Adrenal gland (tissue), 5 donors: ENCODE results near the gene RGL1.

Experiments
- POLR2A ChIP-seq, 2 donors: fragments of 450-650 bp; IDR thresholded peaks; one replicate each; pipeline ENCODE4 v1.6.1; 2017; ENCODE audit warnings: antibody characterized with exemption in 2 of 2, mild to moderate bottlenecking in 2 of 2, moderate library complexity in 1 of 2
- TF ChIP-seq, protein P1 (sequence below), 6 experiments: fragments of 450-650 bp in 4 of 6; fragments of 200-600 bp in 2 of 6; sonication (generic) in 1 of 6; IDR thresholded peaks; 1 replicate in 5 of 6; 2 replicates in 1 of 6; pipeline versions ENCODE4 v1.5.1 to v1.8.0; 2016 to 2021; ENCODE audit warnings: antibody characterized with exemption in 6 of 6, mild to moderate bottlenecking in 2 of 6, moderate library complexity in 1 of 6
- donor health status: DM: no; HTN: no; CAD: no.

DNA sequence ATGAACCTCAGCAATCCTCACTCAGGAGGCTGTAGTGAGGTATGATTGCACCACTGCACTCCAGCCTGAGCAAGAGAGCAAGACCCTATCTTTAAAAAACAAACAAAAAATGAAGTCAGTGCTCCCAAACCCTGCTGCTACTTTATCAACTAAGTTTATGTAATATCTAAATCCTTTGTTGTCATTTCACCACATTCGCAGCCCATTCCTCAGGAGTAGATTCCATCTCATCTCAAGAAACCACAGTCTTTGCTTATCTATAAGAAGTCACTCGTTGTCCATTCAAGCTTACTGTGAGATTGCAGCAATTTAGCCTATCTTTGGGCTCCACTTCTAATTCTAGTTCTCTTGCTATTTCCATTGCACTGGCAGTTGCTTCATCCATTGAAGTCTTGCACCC, 44.3 kb upstream of the RGL1 start:
- TF ChIP-seq, protein P1, sequence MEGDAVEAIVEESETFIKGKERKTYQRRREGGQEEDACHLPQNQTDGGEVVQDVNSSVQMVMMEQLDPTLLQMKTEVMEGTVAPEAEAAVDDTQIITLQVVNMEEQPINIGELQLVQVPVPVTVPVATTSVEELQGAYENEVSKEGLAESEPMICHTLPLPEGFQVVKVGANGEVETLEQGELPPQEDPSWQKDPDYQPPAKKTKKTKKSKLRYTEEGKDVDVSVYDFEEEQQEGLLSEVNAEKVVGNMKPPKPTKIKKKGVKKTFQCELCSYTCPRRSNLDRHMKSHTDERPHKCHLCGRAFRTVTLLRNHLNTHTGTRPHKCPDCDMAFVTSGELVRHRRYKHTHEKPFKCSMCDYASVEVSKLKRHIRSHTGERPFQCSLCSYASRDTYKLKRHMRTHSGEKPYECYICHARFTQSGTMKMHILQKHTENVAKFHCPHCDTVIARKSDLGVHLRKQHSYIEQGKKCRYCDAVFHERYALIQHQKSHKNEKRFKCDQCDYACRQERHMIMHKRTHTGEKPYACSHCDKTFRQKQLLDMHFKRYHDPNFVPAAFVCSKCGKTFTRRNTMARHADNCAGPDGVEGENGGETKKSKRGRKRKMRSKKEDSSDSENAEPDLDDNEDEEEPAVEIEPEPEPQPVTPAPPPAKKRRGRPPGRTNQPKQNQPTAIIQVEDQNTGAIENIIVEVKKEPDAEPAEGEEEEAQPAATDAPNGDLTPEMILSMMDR (IDR thresholded peaks at IDR 0.05) = no peak
- no peak for TF ChIP-seq POLR2A (IDR thresholded peaks at IDR 0.05)
